ENCODE results near the gene XPNPEP2.

Gene XPNPEP2

DNA sequence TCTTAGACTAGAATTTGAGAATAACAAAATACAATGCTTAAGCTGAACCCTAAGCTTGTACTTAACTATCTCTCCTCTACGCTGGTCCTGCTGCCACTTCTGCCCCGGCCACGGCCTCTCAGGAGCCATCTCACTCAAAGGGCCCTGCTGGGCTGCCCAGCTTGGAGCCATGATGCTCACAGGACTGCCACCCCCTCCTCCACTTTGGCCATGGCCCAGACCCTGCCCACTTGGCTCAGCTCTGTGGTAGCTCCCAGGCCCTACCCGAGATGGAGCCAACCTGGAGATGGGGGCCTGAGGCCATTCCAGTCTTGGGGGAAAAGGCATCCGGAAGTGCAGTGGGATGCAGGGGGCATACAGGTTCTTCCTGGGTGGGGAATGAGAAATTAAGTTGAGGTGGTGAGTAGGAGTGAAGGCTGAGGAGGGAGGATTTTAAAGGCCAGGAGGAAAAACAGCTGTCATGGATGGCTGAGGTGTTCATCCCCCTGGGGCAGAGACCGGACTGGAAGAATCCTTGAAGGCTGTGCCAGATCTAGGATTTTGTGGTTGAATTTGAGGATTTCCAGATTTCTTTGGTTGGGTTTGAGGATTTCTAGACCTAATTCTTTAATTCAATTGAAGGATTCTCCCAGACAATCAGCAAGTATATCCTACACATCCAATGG lies 41.8 kb downstream of the XPNPEP2 start:
- no peak for DNase-seq (ENCODE audit: low spot score)

DNA sequence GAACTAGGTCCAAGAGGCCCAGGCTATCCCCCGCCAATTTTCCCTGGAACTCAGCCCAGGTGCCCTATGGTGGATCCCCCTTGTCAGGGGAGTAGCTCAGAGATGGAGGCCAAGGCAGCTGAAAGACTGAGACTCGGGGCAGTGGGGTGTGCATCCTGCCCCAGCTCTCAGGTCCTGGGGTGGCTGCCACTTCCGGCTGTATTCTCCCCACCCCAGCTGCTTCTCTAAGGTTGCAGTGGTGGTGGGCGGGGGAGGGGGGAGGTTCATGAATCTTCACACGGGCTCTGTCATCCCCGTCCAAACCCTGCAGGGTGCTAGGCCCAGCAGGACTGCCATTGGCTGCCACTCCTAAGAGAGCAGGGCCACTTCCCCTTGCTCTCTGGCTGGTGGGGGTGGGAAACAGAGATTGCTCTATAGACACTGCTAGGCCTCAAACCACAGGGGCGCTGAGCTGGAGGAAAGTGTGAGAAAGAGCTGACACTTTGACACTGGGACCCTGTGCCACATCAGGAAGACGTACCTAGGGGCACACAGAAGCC lies 42.4 kb downstream of the XPNPEP2 start:
- peak; percentile 87 for DNase-seq (ENCODE audit: low spot score)

DNA sequence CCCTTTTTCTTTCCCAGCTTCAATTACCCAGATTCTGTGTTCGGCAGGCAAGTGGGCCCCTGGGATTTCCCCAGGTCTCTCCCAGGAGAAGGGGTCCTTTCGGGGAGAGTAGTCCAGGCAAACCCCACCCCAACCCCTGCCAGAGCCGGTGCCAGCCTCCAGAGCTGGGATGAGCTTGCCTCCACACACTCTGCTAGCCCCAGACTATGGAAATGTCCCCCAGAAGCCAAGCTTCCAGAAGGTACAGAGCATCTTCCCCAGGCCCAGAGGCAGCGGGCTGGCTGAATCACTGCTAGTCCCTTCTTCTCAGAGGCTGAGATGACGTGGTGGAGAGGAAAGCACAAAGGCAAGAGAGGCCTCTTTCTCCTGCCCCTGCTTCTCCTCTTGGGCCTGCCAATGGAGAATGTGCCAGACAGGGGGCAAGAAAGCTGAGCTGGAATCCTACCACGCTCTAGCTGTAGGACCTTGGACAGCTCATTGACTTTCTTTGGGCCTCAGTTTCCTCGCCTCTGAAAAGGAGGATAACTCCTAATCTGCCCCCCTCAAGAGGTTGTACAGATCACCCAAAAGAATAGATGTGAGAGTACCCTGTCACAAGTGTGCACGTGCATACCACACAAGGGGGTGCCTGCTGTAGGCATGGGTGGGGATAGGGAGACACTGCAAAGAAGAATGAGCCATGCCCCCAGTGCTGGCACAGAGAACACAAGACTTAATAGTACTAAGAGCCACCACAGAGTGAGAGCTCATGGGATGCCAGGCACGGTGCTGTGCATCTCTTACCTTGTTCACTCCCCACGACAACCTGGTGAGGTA lies 43.1 kb downstream of the XPNPEP2 start:
- DNase-seq (ENCODE audit: low spot score) = no peak

DNA sequence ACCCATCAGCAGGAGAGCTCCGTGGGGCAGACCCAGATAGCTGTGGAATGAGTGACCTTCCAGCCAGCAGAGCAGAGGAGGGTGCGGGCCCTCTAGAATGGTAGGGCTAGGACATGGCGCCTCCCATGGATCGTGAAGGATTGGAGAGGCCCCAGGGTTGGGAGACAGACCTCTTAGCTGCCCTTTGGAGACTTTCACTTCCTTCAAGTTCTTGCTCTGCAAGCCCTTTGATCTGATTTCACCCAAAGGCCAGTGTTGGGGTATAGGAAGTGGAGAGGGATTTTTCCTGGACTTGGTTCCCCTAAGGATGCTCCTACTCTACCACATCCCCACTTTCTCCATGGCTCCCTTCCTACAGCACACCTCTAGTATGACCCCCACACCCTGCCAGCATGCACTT lies 43.9 kb downstream of the XPNPEP2 start:
- no peak for DNase-seq (ENCODE audit: low spot score)

DNA sequence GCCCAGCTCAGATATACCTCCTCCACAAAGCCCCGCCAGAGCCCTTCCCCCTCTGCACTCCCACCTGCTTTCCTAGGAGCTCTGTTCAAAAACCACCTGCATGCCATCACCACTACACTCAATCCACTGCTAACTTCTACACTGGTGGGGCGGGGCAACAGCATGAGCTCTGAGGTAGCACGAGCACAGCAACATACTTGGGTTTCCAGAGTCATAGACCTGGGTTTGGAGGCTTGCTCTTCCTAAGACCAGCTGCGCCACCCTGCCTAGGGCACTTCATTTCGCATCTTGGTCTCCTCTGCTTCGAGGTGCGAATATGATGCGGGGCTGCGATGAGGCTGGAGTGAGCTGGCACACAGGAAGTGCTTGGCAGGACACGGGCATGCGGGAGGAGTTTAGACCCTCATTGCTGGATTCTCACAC lies 44.5 kb downstream of the XPNPEP2 start:
- no peak for DNase-seq (ENCODE audit: low spot score)

DNA sequence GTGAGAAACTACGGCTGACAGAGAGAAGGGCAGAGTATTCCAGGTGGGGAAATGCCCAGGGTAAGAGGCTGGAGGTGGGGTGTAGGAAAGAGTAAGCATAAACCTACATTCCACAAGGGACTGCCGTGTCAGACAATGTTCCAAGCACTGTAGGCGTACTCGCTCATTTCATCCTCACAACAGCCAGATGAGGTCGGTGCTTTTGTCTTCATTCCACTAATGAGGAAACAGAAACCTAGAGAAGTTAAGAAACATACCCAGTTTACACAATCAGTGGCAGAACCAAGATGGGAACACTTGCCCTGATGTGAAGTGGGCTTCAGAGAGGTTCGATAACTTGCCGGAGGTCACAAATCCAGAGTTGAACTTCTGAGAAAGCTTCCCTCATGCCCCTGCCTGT lies 45.6 kb downstream of the XPNPEP2 start:
- DNase-seq (ENCODE audit: low spot score) = no peak

DNA sequence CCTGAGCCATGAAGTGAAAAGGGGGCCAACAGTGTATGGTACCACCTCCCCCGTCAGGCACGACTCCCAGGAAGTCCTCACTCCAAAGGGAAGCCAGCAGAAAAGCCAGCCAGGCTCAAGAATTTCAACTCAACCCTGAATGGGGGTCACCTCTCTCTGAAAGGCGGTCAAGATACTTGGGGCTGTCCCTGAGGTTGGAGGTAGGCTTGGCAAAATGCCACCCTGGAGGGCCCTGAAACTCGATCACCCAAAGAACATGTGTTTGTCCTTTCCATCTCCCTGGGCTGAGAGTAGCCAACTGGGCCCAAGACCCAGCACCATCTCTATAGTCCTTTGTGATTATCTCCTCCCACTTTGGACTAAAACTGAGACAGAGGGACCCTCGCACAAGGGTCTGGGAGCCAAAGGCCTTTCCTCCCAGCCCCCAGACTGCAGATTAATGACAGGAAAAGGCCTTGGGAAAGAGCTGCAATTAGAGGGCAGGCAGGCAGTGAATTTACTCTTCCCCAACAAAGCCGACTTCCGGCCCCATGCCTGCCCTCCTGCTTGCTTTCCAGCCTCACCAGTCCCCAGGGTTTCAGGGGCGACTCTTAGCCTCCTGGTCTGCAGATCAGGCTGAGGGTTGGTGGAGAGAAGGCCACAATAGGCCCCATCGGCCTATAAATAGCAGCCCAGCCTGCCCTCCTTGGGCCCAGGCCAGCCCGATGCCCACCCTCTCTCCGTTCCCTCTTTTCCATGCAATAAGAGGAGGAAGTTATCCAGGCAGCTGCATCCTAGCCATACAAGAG lies 46.6 kb downstream of the XPNPEP2 start:
- no peak for DNase-seq (ENCODE audit: low spot score)

DNA sequence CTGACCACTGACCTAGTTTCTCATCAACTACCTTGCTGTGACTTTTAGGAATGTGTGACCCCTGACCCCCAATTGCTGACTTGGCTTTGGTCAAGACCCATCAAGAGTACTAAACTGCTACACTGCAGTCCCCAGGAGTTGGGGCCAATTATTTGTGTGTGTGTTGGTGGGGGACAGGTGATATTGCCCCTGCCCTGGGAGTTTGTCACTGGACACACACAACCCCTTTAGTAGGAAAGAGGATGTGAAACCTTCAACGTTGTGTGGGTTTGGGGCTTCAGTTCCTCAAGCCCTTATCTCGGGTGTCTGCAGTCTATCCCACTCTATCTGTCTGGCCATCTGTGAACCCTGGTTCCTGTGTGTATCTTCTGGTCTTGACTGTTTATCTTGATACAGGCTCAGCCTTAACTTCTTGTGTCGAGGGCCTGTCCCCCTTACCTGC lies 47.5 kb downstream of the XPNPEP2 start:
- no peak for DNase-seq (ENCODE audit: low spot score)

DNA sequence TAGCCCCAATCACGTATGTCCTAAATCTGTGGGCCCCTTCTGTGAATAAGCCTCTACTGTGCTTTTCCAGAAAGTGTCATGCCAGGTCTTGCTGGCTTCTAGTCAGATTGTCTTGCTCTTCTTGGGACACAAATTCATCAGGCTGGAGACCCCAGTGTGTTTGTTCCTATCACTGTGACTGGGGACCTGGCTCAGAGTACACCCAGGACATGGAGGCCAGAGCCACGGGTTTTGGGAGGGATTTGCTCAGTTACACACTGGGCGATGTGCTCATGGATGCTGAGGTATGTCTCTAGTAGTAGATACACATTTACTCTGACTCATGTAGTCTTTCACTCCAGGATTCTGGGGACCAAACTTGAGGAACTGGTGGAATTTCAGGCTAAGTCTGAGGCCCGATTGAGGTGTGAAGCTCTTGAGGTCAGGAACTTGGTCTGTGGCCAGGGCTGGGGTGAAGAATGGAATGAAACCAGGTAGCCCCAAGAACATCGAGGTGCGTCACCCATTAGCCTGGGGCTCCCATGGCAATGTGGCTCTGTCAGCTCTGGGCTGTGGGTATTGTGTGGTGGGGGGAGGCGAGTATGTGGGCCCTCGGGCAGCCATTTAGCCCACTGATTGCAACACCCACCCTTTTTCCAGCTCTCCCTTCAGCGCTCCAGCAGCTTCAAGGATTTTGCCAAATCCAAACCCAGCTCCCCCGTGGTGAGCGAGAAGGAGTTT lies 48.7 kb downstream of the XPNPEP2 start:
- DNase-seq (ENCODE audit: low spot score) = no peak

DNA sequence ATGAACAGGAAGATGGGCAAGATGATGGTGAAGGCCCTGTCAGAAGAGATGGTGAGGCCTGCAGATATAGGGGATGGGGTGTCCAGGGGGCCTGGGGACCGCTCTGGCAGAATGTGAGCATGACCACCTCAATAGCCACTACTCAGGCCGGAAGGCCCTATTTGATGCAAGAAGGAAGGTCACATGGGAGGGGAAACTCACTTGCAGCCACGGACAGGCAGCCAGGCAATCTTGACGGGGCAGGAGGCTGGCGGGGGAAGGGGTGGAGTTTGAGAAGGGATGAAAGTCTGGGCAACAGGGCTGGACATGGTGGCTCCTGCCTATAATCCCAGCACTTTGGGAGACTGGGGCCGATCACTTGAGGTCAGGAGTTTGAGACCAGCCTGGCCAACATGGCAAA lies 49.7 kb downstream of the XPNPEP2 start:
- no peak for DNase-seq (ENCODE audit: low spot score)

DNA sequence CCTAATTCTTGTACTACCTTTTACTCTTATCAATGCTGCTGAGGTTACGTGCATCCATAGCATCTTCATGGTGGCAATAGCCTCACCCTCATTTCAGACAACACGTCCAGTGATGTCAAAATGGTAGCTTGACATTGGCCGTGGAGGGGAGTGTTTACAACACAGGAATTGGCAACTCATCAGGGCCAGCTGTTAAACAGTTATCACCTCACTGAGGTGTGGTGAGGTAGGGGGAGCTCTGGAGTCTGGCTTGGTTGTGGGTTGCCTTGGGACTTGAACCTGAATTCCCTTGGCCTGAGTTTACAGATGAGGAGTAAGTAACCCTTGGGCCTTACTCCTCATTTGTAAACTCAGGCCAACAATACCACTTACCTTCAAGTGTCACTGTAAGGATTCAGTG lies 51.4 kb downstream of the XPNPEP2 start:
- no peak for DNase-seq (ENCODE audit: low spot score)

DNA sequence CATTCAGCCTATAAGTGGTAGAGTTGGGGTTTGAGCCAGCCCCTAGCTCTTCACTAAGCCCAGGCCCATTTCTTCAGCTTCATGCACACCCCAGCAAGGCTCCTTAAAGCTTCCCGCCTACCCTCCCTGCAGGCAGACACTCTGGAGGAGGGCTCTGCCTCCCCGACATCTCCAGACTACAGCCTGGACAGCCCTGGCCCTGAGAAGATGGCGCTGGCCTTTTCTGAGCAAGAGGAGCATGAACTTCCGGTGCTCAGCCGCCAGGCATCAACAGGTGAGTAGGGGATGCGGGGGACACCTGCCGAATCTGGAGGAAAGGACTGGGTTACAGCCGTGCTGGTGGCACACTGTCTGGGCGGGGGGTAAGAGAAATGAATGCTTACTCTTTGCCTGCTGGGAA lies 52.0 kb downstream of the XPNPEP2 start:
- no peak for DNase-seq (ENCODE audit: low spot score)

DNA sequence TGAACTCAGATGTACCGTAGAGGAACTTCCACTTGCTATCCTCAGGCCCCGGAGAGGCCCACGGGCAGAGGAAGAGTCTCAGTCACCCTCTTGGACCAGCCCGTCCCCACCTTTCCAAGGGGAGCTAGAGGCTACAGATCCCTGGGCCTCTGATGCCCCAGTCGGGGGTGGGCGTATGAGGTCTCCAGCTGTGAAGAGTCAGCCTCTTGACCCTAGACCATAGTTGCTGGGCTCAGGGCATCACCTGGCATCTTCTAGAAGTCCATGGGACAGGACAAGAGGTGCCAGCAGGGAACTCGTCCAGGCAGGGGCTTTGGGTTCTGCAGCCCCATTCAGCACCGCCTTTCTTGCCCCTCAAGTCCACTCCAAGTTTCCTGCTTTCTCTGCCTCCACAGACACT lies 52.6 kb downstream of the XPNPEP2 start:
- DNase-seq (ENCODE audit: low spot score) = no peak

DNA sequence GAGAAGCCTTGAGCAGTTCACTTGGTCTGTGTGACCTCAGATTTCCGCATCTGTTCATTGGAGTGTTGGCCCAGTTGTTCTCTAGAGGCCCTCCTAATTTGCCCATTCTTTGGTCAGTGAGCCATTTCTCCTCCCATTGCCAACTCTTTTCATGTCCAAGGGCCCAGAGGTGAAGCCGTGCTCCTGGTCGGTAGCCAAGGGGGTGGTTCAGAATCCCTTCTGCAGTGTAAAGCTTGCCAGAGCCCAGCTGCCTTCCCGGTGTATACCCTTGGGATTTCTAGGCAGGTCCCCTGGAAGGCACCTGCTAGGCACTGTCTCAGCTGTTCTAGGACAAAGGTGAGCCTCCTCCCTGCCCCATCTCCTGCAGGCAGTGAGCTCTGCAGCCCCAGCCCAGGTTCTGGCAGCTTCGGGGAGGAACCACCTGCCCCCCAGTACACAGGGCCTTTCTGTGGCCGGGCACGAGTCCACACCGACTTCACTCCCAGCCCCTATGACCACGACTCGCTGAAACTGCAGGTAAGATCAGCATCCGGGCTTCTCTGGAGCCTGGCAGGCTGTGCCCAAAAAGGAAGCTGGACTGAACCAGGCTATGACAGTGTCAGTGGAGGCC lies 53.3 kb downstream of the XPNPEP2 start:
- no peak for DNase-seq (ENCODE audit: low spot score)

DNA sequence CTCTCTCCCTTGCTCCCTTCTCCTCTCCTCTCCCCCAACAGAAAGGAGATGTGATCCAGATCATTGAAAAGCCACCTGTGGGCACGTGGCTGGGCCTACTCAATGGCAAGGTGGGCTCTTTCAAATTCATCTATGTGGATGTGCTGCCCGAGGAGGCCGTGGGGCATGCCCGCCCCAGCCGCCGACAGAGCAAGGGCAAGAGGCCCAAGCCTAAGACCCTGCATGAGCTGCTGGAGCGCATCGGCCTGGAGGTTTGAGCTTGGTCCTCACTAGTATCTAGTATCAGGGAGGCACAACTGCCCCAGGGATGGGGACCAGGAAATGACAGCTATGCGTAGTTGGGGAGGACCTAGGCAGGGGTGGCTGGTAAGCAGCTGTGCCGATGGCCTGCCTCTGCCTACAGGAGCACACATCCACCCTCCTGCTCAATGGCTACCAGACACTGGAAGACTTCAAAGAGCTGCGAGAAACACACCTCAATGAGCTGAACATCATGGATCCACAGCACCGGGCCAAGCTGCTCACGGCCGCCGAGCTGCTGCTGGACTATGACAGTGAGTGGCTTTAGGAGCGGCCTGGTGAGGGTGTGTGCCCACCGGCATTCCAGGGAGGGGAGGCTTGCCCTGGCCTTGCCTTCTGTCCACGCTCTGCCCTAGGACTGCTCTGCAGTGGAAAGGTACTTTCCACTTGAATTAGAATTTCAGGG lies 54.0 kb downstream of the XPNPEP2 start:
- DNase-seq (ENCODE audit: low spot score) = no peak

DNA sequence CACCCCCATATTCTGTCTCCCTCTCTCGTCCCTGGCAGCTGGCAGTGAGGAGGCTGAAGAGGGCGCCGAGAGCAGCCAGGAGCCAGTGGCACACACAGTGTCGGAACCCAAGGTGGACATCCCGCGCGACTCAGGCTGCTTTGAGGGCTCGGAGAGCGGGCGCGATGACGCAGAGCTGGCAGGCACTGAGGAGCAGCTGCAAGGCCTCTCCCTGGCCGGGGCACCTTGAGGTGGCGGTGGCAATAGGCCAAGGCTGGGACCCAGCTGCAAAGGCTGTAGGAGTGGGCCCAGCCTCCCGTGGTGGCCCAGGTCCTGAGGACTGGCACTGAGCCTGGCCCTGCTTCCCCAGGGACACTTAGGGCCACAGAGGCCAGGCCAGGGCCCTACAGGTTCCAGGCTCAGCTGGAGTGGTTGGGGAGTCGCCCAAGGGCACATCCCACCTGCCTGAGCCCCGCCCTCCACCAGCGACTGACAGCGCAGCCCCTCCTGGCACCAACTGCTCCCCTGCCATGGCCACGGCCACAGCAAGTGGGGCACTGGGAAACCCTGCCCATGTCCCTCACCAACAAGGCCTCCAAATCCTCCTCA lies 54.9 kb downstream of the XPNPEP2 start:
- no peak for DNase-seq (ENCODE audit: low spot score)

DNA sequence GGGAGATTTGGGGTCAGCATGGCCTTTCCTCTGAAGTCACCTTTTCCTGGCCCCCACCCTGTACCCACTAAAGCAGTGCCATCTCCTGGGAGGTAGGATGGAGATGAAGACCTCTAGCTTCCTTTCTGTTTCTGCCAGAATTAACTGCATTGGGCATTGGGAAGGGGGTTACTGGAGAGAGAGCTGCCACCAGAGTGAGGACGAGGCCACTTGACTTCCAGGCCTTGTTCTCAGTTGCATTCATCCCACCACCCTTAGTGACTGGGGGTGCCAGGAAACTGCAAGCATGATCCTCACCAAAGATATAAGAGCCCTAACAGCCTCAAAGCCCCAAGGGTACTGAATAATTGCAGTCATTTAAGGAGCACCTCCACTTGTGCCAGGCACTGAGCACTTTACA lies 56.8 kb downstream of the XPNPEP2 start:
- no peak for DNase-seq (ENCODE audit: low spot score)

DNA sequence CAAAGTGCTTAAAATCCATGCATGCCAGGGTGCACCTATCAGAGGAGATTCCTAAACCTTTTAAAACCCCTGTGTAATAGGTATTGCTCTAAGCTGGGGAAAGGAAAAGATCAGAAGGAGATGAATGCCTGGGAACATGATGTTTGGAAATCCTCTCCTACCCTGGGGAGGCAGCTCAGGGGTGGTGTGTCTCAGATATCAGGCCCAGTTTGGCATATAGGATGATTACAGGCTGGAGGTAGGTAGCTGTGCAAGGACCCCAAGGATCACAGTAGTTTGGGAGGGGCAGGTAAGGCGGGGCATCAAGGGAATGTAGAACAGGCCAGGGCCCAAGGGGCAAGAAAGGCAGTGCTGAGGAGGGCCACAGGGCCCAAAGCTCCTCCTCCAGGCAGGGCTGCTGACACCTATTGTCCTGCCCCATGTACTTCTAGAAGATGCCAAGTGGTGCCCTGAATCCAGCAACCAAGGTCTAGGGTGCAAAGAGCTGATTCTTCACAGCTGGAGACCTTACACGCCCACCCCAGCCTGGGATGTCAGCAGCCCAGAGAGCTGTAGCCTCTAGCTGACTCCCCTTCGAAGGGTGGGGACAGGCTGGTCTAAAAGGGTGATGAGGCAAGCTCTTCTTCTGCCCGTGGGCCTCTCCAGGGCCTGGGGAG lies 58.6 kb downstream of the XPNPEP2 start:
- no peak for DNase-seq (ENCODE audit: low spot score)

DNA sequence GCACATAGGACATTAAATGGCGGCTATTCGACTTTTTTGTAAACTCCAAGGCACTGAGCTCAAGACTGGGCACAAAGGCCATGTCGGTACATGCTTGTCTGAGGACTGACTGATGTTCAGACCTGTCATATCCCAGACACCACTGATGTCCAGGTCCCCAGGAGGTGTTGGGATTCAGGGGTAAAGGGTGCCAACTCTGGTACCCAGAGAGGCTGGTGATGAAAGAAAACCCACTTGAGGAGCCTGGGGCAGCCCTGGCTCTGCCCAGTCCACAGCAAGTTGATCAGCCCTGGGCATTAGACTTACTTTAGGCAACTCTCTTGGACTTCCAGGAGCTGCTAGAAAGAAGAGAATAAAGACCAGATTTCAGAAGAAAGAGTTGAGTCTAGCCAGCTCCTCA lies 59.7 kb downstream of the XPNPEP2 start:
- DNase-seq (ENCODE audit: low spot score) = no peak

DNA sequence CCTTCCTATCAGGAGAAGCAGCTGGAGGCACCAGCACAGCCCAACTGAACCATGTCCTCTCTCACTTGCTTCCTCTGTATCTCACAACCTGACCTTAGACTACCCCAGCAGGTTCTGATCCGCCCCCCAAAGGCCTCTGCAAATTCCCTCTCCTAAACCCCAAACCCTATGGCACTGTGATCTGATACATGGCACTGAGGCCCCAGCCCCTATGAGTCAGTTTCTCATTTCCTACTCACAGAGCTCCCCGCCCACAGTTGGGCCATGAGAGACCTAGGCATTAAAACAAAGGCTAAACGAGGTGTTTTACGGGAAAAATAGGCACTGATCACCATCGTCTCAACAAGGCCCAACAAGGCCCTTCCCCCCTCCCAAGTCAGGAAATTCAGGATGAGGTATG lies 60.1 kb downstream of the XPNPEP2 start:
- DNase-seq (ENCODE audit: low spot score) = no peak

All from activated CD4-positive, alpha-beta T cell treated with anti-CD3 and anti-CD28 coated beads, Interleukin-2, Interleukin-4, amounts not matched to agents 100 ng/mL and 50 ng/mL, durations not matched to agents 16 hours and 8 hours (primary cell).